Uterus (tissue), 4 donors: ENCODE measurements around the gene MOV10. TPM values are rescaled to one million over a fixed set of nuclear protein-coding genes. Genes with fewer than 3 reads are reported as not detected.
"Not testable (repeated sequence)": the region's sequence is repeated elsewhere in the genome, so short reads cannot be mapped to it uniquely, and the experiment has no call there.

ENCODE experiments used
- DNase-seq, 2 donors: peaks; one replicate each; pipeline ENCODE4 v3.0.0-alpha.2; 2019 to 2020
- H3K27ac ChIP-seq, 2 donors: fragments of 200-600 bp; sonication (generic); 1 replicate in 1 of 2; 2 replicates in 1 of 2; pipeline ENCODE4 v1.5.1; 2016 to 2018
- H3K27me3 ChIP-seq, 2 donors: fragments of 200-600 bp; sonication (generic); one replicate each; pipeline ENCODE4 v1.5.1; 2018 to 2019; ENCODE audit warnings: control low read depth in 1 of 2
- H3K36me3 ChIP-seq, 2 donors: fragments of 200-600 bp; sonication (generic); one replicate each; pipeline ENCODE4 v1.5.1; 2019; ENCODE audit warnings: control low read depth in 1 of 2
- H3K4me1 ChIP-seq, 2 donors: fragments of 200-600 bp; sonication (generic); one replicate each; pipeline ENCODE4 v1.5.1; 2018 to 2019; ENCODE audit warnings: control low read depth in 1 of 2
- H3K4me3 ChIP-seq, 2 donors: fragments of 200-600 bp; sonication (generic); 1 replicate in 1 of 2; 2 replicates in 1 of 2; pipeline ENCODE4 v1.5.1; 2018 to 2019; ENCODE audit warnings: mild to moderate bottlenecking in 1 of 2
- H3K9me3 ChIP-seq, 2 donors: fragments of 200-600 bp; sonication (generic); one replicate each; pipeline ENCODE4 v1.5.1; 2019; ENCODE audit warnings: control low read depth in 1 of 2
- POLR2A ChIP-seq, 2 donors: fragments of 450-650 bp; IDR thresholded peaks; one replicate each; pipeline ENCODE4 v1.6.1; 2016; ENCODE audit warnings: antibody characterized with exemption in 2 of 2, mild to moderate bottlenecking in 1 of 2, moderate library complexity in 1 of 2
- intact Hi-C: fragments of 100-400 bp; cut with DNase I; formaldehyde crosslinking; loops from one replicate; pipeline ENCODE4 v1.15.1; 2023; ENCODE audit warnings: low total_unique reads
- total RNA-seq, 4 donors: library from RNA; depleted of rRNA in 3 of 4; stranded (reverse); fragments of >200 nt in 3 of 4; gene quantifications; one replicate each; pipeline versions ENCODE4 v1.1.0 to v1.2.4, GENCODE V29; 2014 to 2023
- TF ChIP-seq, protein P1 (sequence below), 4 experiments: fragments of 200-600 bp in 2 of 4; fragments of 450-650 bp in 2 of 4; sonication (generic) in 2 of 4; IDR thresholded peaks; one replicate each; pipeline ENCODE4 v1.5.1; 2016 to 2019; ENCODE audit warnings: antibody characterized with exemption in 4 of 4, mild to moderate bottlenecking in 2 of 4, moderate library complexity in 1 of 4
- donor health status: DM: yes; HTN: yes; CAD: no.

The MOV10 gene
- total RNA-seq, 4 donors from 2014 or later = 10.3 to 91.9 (median 55.5) TPM

- no peaks in the 10 kb centered on the region for H3K9me3 ChIP-seq
- H3K4me1 ChIP-seq = no peaks in the 10 kb centered on the region
- no peaks in the 10 kb centered on the region for H3K27me3 ChIP-seq
- DNase-seq = no peak
- TF ChIP-seq, protein P1, sequence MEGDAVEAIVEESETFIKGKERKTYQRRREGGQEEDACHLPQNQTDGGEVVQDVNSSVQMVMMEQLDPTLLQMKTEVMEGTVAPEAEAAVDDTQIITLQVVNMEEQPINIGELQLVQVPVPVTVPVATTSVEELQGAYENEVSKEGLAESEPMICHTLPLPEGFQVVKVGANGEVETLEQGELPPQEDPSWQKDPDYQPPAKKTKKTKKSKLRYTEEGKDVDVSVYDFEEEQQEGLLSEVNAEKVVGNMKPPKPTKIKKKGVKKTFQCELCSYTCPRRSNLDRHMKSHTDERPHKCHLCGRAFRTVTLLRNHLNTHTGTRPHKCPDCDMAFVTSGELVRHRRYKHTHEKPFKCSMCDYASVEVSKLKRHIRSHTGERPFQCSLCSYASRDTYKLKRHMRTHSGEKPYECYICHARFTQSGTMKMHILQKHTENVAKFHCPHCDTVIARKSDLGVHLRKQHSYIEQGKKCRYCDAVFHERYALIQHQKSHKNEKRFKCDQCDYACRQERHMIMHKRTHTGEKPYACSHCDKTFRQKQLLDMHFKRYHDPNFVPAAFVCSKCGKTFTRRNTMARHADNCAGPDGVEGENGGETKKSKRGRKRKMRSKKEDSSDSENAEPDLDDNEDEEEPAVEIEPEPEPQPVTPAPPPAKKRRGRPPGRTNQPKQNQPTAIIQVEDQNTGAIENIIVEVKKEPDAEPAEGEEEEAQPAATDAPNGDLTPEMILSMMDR (IDR thresholded peaks at IDR 0.05) = no peak
- no peak for TF ChIP-seq POLR2A (IDR thresholded peaks at IDR 0.05)
- intact Hi-C loops = no loop called here
- no peak overlapping the region for H3K4me3 ChIP-seq
- H3K36me3 ChIP-seq = no peaks in the 10 kb centered on the region
- H3K27ac ChIP-seq = no peak overlapping the region
These were observed 37.0 kb upstream of the MOV10 start for GRCh38 chr1:112637254-112638109.

- intact Hi-C loops = no loop called here
- no peak overlapping the region for H3K4me3 ChIP-seq
- TF ChIP-seq, protein P1 (IDR thresholded peaks at IDR 0.05) = no peak
- no peak for TF ChIP-seq POLR2A (IDR thresholded peaks at IDR 0.05)
- no peak overlapping the region for H3K27ac ChIP-seq
- no peaks in the 10 kb centered on the region for H3K36me3 ChIP-seq
- no peaks in the 10 kb centered on the region for H3K4me1 ChIP-seq
- no peak for DNase-seq
- no peaks in the 10 kb centered on the region for H3K27me3 ChIP-seq
- H3K9me3 ChIP-seq = no peaks in the 10 kb centered on the region
These were observed 36.4 kb upstream of the MOV10 start for GRCh38 chr1:112638110-112638428.

GRCh38 chr1:112640437-112640836, 34.0 kb upstream of the MOV10 start:
- DNase-seq, H3K9me3 ChIP-seq, H3K4me3 ChIP-seq, H3K27me3 ChIP-seq, H3K27ac ChIP-seq, H3K36me3 ChIP-seq, intact Hi-C loops, H3K4me1 ChIP-seq: not testable (repeated sequence)

- Histone ChIP-seq H3K27me3 (no peaks in the 10 kb centered on the region), H3K9me3 (no peaks in the 10 kb centered on the region), H3K27ac (no peak overlapping the region), H3K36me3 (no peaks in the 10 kb centered on the region), H3K4me3 (no peak overlapping the region), H3K4me1 (no peaks in the 10 kb centered on the region)
- intact Hi-C loops = no loop called here
- TF ChIP-seq POLR2A (IDR thresholded peaks at IDR 0.05) = no peak
- TF ChIP-seq, protein P1 (IDR thresholded peaks at IDR 0.05) = no peak
- no peak for DNase-seq
These were observed 31.4 kb upstream of the MOV10 start for GRCh38 chr1:112643080-112643479.

DNA sequence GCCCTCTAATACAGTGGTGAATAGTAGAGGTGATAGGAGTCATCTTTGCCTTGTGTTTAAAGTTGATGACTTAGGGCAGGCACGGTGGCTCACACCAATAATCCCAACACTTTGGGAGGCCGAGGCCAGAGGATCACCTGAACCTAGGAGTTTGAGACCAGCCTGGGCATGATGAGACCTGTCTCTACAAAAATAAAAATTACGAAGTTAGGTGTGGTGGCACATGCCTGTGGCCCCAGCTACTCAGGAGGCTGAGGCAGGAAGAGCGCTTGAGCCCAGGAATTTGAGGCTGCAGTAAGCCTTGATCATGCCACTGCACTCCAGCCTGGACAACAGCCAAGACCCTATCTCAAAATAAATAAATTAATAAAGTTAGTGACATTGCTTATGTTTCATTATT, 28.2 kb upstream of the MOV10 start:
- no peaks in the 10 kb centered on the region for H3K4me1 ChIP-seq
- no peaks in the 10 kb centered on the region for H3K36me3 ChIP-seq
- no peak for TF ChIP-seq POLR2A (IDR thresholded peaks at IDR 0.05)
- TF ChIP-seq, protein P1 (IDR thresholded peaks at IDR 0.05) = no peak
- H3K27me3 ChIP-seq = no peaks in the 10 kb centered on the region
- H3K4me3 ChIP-seq = no peak overlapping the region
- no peak for DNase-seq
- H3K9me3 ChIP-seq = no peaks in the 10 kb centered on the region
- intact Hi-C loops = no loop called here
- no peak overlapping the region for H3K27ac ChIP-seq
